Endothelial cell of umbilical vein (primary cell): ENCODE results near the gene CD247. TPM values are rescaled to one million over a fixed set of nuclear protein-coding genes. Genes with fewer than 3 reads are reported as not detected.

Experiments
- BruUV-seq: library from RNA; stranded (reverse); fragments of 400-500 nt; replicated peaks from 2 replicates; lab custom pipeline; 2021; lab: Mats Ljungman, UMichigan
- CTCF ChIA-PET: fragments of 300-600, 350-600 bp; sonication (Branson Sonifier 250); formaldehyde crosslinking; loops from one replicate; lab custom pipeline; 2021; ENCODE audit warnings: antibody characterized with exemption, inconsistent platforms; lab: Charles Lee
- POLR2A ChIA-PET: fragments of 300-600, 350-600 bp; sonication (Branson Sonifier 250); formaldehyde crosslinking; loops from one replicate; lab custom pipeline; 2021; ENCODE audit warnings: antibody characterized with exemption, inconsistent platforms; lab: Charles Lee
- DNase-seq: peaks from one replicate; pipeline ENCODE4 v3.0.0-alpha.2; 2011; ENCODE audit warnings: low read depth, low spot score
- FAIRE-seq: peaks from 2 replicates; lab custom pipeline; 2011; peaks lifted over from hg19 to GRCh38; lab: Jason Lieb, UNC
- H2AFZ ChIP-seq: 2 replicates; pipeline ENCODE4 v1.6.0; 2012; ENCODE audit warnings: low read depth, low read length, control low read depth, inconsistent platforms
- H3K27ac ChIP-seq: 2 replicates; pipeline ENCODE4 v1.5.1; 2011; ENCODE audit warnings: low read depth, mild to moderate bottlenecking, control low read depth, low read length, moderate library complexity; ENCODE audit not compliant: insufficient read depth
- H3K27me3 ChIP-seq, 2 experiments: 2 replicates each; pipeline versions ENCODE4 v1.6.0 to v1.6.1; 2011; ENCODE audit warnings: low read length in 2 of 2, mixed read lengths in 1 of 2; ENCODE audit not compliant: control insufficient read depth in 2 of 2, insufficient read depth in 2 of 2
- H3K36me3 ChIP-seq, 2 experiments: 2 replicates in 1 of 2; 3 replicates in 1 of 2; pipeline ENCODE4 v1.5.1; 2011; ENCODE audit warnings: low read length in 2 of 2, mild to moderate bottlenecking in 1 of 2, moderate library complexity in 1 of 2; ENCODE audit not compliant: control insufficient read depth in 2 of 2, insufficient read depth in 2 of 2; ENCODE audit errors: extremely low read depth in 1 of 2
- H3K4me1 ChIP-seq: 3 replicates; pipeline ENCODE4 v1.5.1; 2011; ENCODE audit warnings: mild to moderate bottlenecking, low read length; ENCODE audit not compliant: control insufficient read depth, insufficient read depth; ENCODE audit errors: extremely low read depth
- H3K4me2 ChIP-seq: 2 replicates; pipeline ENCODE4 v1.6.1; 2011; ENCODE audit warnings: low read length, control low read depth, mixed read lengths; ENCODE audit not compliant: insufficient read depth
- H3K4me3 ChIP-seq, 3 experiments: fragments of 200-600 bp in 1 of 3; sonication (generic), shearing (Covaris generic) in 1 of 3; replicated peaks in 1 of 3; 2 replicates each; pipeline ENCODE4 v1.5.1; 2011 to 2016; ENCODE audit warnings: control low read depth in 3 of 3, low read length in 3 of 3, mild to moderate bottlenecking in 2 of 3, inconsistent platforms in 1 of 3, low read depth in 1 of 3, moderate library complexity in 1 of 3; ENCODE audit not compliant: insufficient read depth in 1 of 3
- H3K79me2 ChIP-seq: 2 replicates; pipeline ENCODE4 v1.6.0; 2012; ENCODE audit warnings: low read length, inconsistent platforms; ENCODE audit not compliant: control insufficient read depth, insufficient read depth
- H3K9ac ChIP-seq: replicated peaks from 2 replicates; pipeline ENCODE3; 2011; ENCODE audit warnings: low read length, control low read depth; ENCODE audit not compliant: insufficient read depth; ENCODE audit errors: extremely low read depth
- H3K9me1 ChIP-seq: replicated peaks from 3 replicates; pipeline ENCODE4 v1.6.0; 2011; ENCODE audit warnings: mild to moderate bottlenecking, low read length; ENCODE audit not compliant: control insufficient read depth, insufficient read depth; ENCODE audit errors: extremely low read depth
- H3K9me3 ChIP-seq: replicated peaks from 2 replicates; pipeline ENCODE4 v1.5.1; 2012; ENCODE audit warnings: low read length, inconsistent platforms; ENCODE audit not compliant: control insufficient read depth, insufficient read depth
- H4K20me1 ChIP-seq: replicated peaks from 2 replicates; pipeline ENCODE3; 2011; ENCODE audit warnings: mild to moderate bottlenecking, low read length; ENCODE audit not compliant: control insufficient read depth, insufficient read depth; ENCODE audit errors: extremely low read depth
- EZH2 ChIP-seq: IDR thresholded peaks from 2 replicates; pipeline ENCODE4 v1.6.1; 2012; ENCODE audit warnings: borderline replicate concordance, low read depth, mild to moderate bottlenecking, moderate library complexity, low read length, inconsistent platforms; ENCODE audit not compliant: severe bottlenecking
- FOS ChIP-seq: IDR thresholded peaks from 2 replicates; pipeline ENCODE4 v1.6.1; 2011; ENCODE audit warnings: mild to moderate bottlenecking, low read length, moderate library complexity, borderline replicate concordance; ENCODE audit not compliant: insufficient read depth
- GATA2 ChIP-seq: IDR thresholded peaks from 2 replicates; pipeline ENCODE4 v1.7.0; 2011; ENCODE audit warnings: low read depth, mild to moderate bottlenecking, moderate library complexity, mixed read lengths, low read length; ENCODE audit not compliant: insufficient read length, insufficient read depth
- JUN ChIP-seq: IDR thresholded peaks from 2 replicates; pipeline ENCODE4 v1.6.1; 2011; ENCODE audit warnings: borderline replicate concordance, low read depth; ENCODE audit not compliant: insufficient read length, insufficient read depth
- MYC ChIP-seq: IDR thresholded peaks from one replicate; pipeline ENCODE4 v1.6.1; 2011; ENCODE audit warnings: mild to moderate bottlenecking, low read depth, low read length
- POLR2A ChIP-seq: IDR thresholded peaks from 2 replicates; pipeline ENCODE4 v1.6.1; 2012; ENCODE audit warnings: low read depth, mild to moderate bottlenecking, control low read depth, low read length
- POLR2AphosphoS5 ChIP-seq: IDR thresholded peaks from 2 replicates; pipeline ENCODE4 v1.6.1; 2012; ENCODE audit warnings: low read depth, mild to moderate bottlenecking, control low read depth, low read length, moderate library complexity; ENCODE audit not compliant: insufficient read depth
- dilution Hi-C: fragments of 300-500 bp; cut with MboI; formaldehyde crosslinking; loops from one replicate; pipeline ENCODE4 v1.15.0; 2019; ENCODE audit warnings: low sequenced_read_pairs; ENCODE audit not compliant: extremely low pct_ligation_motif_present
- intact Hi-C: fragments of 100-400 bp; cut with micrococcal nuclease; formaldehyde crosslinking; loops from one replicate; pipeline ENCODE4 v1.10.0; 2022
- polyA plus RNA-seq, 4 experiments: library from polyadenylated mRNA; depleted of rRNA in 3 of 4; stranded (reverse) in 3 of 4; unstranded in 1 of 4; fragments of >200 nt; gene quantifications; 2 replicates each; pipeline versions ENCODE4 v1.2.1 to v1.2.3, GENCODE V29; 2011 to 2012; ENCODE audit warnings: missing spikeins in 1 of 4
- total RNA-seq: library from RNA; stranded (reverse); gene quantifications from 2 replicates; pipeline ENCODE4 v1.2.3, GENCODE V29; 2021
- TF ChIP-seq, protein P1 (sequence below): IDR thresholded peaks from 2 replicates; pipeline ENCODE4 v1.6.1; 2011; ENCODE audit not compliant: insufficient read depth, insufficient read length
- TF ChIP-seq, protein P2 (sequence below), 2 donors: IDR thresholded peaks; 1 replicate in 1 of 2; 2 replicates in 1 of 2; pipeline ENCODE4 v1.5.1; 2011; ENCODE audit warnings: low read length in 2 of 2, mild to moderate bottlenecking in 2 of 2, moderate library complexity in 2 of 2, control low read depth in 1 of 2, inconsistent platforms in 1 of 2, low read depth in 1 of 2; ENCODE audit not compliant: insufficient read depth in 1 of 2; ENCODE audit errors: extremely low read depth in 1 of 2

The CD247 gene
- total and polyA plus RNA-seq, 2 donors (not counting 3 experiments of a cell fraction or from before 2014, with no cell fraction given), result not detected

DNA sequence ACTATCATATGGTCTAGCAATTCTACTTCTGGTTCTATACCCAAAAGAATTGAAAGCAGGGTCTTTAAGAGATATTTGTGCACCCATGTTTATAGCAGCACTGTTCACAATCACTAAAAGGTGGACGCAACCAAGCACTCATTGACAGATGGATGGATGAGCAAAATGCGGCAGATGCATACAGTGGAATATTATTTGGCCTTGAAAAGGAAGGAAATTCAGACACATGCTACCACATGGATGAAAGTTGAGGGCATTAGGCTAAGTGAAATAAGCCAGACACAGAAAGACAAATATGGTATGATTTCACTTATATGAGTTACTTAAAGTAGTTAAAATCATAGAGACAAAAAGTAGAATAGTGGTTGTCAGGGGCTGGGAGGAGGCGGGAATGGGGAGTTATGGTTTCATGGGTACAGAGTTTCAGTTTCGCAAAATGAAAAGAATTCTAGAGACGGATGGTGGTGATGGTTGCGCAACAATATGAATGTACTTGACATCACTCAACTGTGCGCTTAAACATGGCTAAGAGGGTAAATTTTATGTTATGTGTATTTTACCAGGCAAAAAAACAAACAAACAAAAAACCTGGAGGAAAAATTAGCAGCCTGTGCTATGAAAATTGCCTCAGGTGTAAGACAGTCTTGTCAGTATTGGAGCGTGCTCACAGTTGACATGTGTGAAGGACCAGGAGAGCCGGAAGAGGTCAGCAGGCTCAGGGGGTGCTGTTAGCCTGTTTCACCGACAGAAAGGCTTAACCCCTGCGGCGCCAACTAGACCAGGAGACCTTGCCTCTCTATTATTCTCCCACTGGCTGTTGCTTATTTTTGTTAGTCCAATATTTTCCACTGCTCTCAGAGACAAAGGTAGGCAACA lies 26.5 kb downstream of the CD247 start:
- H3K4me3 ChIP-seq, result no peak overlapping the region
- FAIRE-seq (no peak), DNase-seq (no peak)
- H3K9me3 ChIP-seq, result no peaks in the 10 kb centered on the region
- no TSS peak for BruUV-seq
- no peak overlapping the region for H3K27ac ChIP-seq
- TF ChIP-seq, protein P1, sequence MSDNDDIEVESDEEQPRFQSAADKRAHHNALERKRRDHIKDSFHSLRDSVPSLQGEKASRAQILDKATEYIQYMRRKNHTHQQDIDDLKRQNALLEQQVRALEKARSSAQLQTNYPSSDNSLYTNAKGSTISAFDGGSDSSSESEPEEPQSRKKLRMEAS, result no peak
- TF ChIP-seq MYC (no peak), POLR2AphosphoS5 (no peak), EZH2 (no peak), GATA2 (no peak), FOS (no peak), JUN (no peak), POLR2A (no peak)
- TF ChIP-seq, protein P2, sequence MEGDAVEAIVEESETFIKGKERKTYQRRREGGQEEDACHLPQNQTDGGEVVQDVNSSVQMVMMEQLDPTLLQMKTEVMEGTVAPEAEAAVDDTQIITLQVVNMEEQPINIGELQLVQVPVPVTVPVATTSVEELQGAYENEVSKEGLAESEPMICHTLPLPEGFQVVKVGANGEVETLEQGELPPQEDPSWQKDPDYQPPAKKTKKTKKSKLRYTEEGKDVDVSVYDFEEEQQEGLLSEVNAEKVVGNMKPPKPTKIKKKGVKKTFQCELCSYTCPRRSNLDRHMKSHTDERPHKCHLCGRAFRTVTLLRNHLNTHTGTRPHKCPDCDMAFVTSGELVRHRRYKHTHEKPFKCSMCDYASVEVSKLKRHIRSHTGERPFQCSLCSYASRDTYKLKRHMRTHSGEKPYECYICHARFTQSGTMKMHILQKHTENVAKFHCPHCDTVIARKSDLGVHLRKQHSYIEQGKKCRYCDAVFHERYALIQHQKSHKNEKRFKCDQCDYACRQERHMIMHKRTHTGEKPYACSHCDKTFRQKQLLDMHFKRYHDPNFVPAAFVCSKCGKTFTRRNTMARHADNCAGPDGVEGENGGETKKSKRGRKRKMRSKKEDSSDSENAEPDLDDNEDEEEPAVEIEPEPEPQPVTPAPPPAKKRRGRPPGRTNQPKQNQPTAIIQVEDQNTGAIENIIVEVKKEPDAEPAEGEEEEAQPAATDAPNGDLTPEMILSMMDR (IDR thresholded peaks at IDR 0.05; ENCODE audit: extremely low read depth in 1 of 2, insufficient read depth in 1 of 2, low read depth in 1 of 2, low read length in 2 of 2), result no peak
- dilution Hi-C loops (no loop called here), intact Hi-C loops (no loop called here)
- ChIA-PET CTCF (no interaction called here), POLR2A (no interaction called here)
- peaks cover 2 to 5% of the 10 kb centered on the region in 2 experiments for H3K27me3 ChIP-seq
- no peaks in the 10 kb centered on the region for H4K20me1 ChIP-seq
- no peaks in the 10 kb centered on the region for H3K36me3 ChIP-seq
- H3K9ac ChIP-seq, result no peak overlapping the region
- no peaks in the 10 kb centered on the region for H3K79me2 ChIP-seq
- no peaks in the 10 kb centered on the region for H3K9me1 ChIP-seq
- no peak overlapping the region for H3K4me2 ChIP-seq
- no peaks in the 10 kb centered on the region for H3K4me1 ChIP-seq
- no peak overlapping the region for H2AFZ ChIP-seq
